ENCODE measurements around the gene SPHK2.

Gene SPHK2

DNA sequence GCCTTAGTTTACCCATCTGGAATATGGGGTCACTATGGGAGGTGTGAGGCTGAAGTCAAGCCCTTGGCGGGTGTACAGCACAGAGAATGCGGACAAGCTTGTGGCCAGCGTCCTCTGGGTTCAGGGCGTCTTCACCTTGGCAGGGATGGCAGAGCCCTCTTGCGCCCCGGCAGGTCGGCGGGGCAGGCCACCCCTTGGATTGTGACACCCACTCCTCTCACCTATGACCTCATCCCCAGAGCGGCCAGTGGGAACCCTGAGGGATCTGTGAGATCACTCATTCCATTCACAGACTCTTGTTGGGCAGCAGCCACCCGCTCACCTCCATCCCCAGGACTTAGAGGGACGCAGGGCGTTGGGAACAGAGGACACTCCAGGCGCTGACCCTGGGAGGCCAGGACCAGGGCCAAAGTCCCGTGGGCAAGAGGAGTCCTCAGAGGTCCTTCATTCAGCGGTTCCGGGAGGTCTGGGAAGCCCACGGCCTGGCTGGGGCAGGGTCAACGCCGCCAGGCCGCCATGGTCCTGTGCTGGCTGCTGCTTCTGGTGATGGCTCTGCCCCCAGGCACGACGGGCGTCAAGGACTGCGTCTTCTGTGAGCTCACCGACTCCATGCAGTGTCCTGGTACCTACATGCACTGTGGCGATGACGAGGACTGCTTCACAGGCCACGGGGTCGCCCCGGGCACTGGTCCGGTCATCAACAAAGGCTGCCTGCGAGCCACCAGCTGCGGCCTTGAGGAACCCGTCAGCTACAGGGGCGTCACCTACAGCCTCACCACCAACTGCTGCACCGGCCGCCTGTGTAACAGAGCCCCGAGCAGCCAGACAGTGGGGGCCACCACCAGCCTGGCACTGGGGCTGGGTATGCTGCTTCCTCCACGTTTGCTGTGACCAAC is 12.6 kb upstream of the SPHK2 start, which contains the start of gene SPACA4:
TSS of gene SPACA4 (plus strand) at position 280 of the 896 bp plus-strand sequence. CDS start at position 517, 237 bp downstream.
- DNase-seq: no peak

DNA sequence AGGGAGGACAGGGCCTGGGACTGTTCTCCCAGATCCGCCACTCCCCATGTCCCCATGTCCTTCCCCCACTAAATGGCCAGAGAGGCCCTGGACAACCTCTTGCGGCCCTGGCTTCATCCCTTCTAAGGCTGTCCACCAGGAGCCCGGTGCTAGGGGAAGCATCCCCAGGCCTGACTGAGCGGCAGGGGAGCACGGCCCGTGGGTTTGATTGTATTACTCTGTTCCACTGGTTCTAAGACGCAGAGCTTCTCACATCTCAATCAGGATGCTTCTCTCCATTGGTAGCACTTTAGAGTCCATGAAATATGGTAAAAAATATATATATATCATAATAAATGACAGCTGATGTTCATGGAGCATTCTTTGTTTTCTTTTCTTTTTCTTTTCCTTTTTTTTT is 11.9 kb upstream of the SPHK2 start:
- no peak for DNase-seq

- peak; percentile 88 for DNase-seq
Measured at GRCh38 chr19:48608798-48609263, 10.5 kb upstream of the SPHK2 start.

GRCh38 chr19:48609571-48610108 is 9.7 kb upstream of the SPHK2 start:
- no peak for DNase-seq

GRCh38 chr19:48611872-48612271 is 7.4 kb upstream of the SPHK2 start:
- DNase-seq: no peak

DNA sequence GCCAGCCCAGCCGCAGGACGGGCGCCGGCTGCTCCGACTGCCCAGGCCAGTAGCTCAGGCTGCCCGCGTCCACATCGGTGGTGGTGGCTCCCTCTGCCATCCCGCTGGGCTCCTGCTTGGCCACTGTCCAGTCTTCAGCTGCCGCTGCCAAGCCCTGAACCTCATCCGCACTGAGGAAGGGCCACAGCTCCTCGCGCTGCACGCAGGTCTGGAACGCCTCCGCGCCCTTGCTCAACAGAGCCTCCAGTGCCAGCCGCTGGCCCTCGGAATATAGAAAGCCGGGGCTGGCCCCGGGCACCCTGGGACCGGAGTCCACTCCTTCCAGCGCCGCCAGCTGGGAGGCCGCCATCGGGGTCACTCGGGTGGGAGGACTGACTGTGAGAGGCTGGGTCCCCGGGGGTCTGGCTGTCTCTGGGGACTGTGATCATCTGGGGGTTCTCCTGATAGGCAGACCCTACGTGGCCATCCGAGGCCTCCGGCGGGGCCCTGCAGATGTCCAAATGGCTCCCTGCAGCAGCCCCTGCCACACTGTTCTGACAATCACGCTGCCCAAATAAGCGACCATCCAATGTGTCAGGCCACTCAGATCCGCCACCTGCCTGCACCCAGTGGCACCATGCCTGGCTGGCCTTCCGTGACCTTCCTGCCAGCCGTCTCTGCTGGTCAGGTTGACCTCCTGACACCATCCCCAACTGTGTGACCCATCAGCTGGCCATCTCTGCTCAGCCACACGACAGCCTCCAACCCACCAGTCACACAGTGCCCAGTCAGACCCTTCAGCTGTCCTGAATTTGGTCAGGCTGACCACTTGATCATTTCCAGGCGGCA is 6.1 kb upstream of the SPHK2 start:
- no peak for DNase-seq

- no peak for DNase-seq
Measured at GRCh38 chr19:48613852-48614435, 5.4 kb upstream of the SPHK2 start.

DNA sequence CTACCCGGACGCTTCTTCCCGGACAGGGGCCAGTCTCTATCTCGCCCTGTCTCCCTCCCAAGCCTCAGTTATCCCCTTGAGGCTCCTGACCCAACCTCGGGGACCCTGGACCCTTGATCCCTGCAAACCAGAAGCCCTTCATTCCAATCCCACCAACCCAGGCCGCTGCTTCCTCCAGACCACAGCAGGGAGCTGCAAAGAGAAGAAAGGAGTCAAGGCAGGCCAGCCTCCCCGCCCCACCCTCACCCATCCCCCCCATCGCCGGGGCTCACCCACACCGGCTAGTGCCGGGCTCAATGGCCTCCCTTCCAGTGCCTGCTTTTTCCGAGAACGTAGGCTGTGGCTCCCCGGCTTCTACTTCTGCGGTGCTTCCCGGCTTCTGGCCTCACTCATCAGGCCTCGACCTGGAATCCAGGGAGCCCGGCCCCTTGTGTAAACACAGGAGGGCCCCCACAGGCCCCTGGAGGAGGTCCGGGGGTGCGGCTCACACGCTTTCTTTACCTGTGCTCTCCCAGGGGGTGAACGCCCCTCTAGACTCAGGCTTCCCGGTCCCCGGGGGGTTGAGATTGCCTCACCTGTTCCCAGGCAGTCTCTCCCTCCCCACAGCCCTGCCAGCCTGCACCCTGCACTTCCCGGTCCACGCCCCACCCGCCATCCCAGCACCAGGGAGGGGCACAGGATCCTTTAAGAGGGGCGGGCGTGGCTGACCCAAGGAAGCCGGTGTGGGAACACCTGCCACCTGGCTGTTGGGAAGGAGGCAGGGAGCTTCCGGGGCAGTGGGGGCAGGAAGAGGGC is 4.7 kb upstream of the SPHK2 start, which contains the start of gene FAM83E:
TSS of gene FAM83E (minus strand) at position 641 of the 795 bp plus-strand sequence. CDS start 1,704 bp downstream, outside the sequence.
- peak; percentile 89 for DNase-seq

DNA sequence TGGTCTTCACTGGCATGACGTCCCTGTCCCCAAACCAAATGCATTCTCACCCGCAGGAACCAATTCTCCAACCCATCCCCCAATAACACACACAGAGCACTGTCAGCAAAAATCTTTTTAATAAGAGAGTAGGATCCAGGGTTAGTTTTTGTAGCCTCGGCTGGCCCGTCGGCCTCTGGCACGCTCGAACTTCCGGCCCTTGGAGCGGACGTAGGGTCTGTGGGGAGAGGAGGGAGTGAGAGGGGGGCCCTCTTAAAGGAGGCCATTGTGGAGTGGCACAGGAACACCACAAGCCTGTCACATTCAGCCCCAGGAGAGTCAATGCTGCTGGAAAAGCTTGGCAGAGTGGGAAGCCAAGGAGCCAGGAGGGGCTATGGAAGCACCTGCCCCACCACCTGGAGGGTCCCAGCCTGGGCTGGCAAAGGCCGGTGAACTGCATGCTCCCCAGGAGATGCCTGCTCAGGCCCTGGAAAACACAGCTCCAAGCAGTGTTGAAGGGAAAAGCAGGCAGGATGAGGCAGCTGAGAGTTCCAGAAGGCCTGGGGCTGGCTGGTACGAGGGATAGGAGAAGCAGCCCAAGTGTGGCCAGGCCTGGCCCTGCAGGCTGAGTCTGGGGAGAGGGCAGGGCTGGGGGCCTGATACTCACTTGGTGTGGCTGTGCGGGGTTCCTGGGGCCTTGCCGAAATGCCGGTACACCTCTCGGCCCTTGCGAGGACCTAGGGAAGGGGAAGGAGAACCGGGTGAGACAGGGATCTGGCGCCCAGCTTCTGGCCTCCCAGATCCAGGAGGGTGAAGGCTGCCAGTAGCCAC is 3.9 kb upstream of the SPHK2 start:
- no peak for DNase-seq

GRCh38 chr19:48616041-48616436 is 3.3 kb upstream of the SPHK2 start:
- DNase-seq: no peak

GRCh38 chr19:48616491-48617056 is 2.7 kb upstream of the SPHK2 start:
- DNase-seq: no peak

- DNase-seq: no peak
Measured at GRCh38 chr19:48617146-48617937, 2.0 kb upstream of the SPHK2 start.

GRCh38 chr19:48618278-48618915 is 909 bp upstream of the SPHK2 start:
- no peak for DNase-seq

GRCh38 chr19:48619692-48620585 is 633 bp downstream of the SPHK2 start:
- DNase-seq: no peak

DNA sequence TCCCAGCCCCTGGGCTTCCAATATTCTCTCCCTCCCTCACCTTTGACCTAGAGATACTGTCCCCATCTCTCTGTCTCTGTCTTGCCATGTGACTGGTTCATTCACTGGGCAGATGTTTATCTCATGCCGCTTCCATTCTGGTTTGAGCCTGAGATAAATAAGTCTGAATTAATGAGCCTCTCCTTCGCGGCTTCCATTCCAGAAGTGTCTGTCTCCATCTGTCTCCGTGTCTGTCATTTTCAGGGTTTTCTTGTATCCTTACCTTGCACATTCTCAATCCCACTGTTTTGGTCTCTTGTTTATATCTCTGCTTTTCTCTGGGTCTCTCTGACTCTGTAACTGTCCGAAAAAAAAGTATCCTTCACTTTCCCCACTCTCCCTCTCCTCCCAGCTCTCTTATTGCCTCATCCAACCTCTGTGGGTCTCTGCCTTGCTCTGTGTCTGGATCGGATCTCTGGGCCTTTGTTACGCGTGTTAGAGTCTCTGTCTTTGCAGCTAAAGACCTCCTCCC is 4.3 kb downstream of the SPHK2 start:
- no peak for DNase-seq

GRCh38 chr19:48624067-48624594 is 4.8 kb downstream of the SPHK2 start:
- DNase-seq: peak; percentile 99
